ENCODE data around the gene PREB. TPM values are rescaled to one million over a fixed set of nuclear protein-coding genes. Genes with fewer than 3 reads are reported as not detected.

Gene PREB
- total RNA-seq, 1 donor from 2014 or later: 43.9 TPM

- ATAC-seq (no peak), DNase-seq (ENCODE audit: low spot score) (no peak)
Observed at GRCh38 chr2:27099334-27099955, 35.0 kb downstream of the PREB start.

GRCh38 chr2:27097341-27097740 lies 37.1 kb downstream of the PREB start:
- ATAC-seq (no peak), DNase-seq (ENCODE audit: low spot score) (no peak)

GRCh38 chr2:27096748-27097297 lies 37.6 kb downstream of the PREB start:
- ATAC-seq: no peak
- no peak for DNase-seq (ENCODE audit: low spot score)

- ATAC-seq: peak; percentile 55
- DNase-seq (ENCODE audit: low spot score): peak; percentile 91
Observed at GRCh38 chr2:27095745-27096651, 38.4 kb downstream of the PREB start.

- ATAC-seq (no peak), DNase-seq (ENCODE audit: low spot score) (no peak)
Observed at GRCh38 chr2:27095427-27095744, 39.0 kb downstream of the PREB start.

GRCh38 chr2:27094353-27094984 lies 40.0 kb downstream of the PREB start:
- no peak for ATAC-seq
- no peak for DNase-seq (ENCODE audit: low spot score)

- ATAC-seq (peak; percentile 64), DNase-seq (ENCODE audit: low spot score) (peak; percentile 93)
Observed at GRCh38 chr2:27093430-27094352, 40.7 kb downstream of the PREB start.

- ATAC-seq (peak; percentile 57), DNase-seq (ENCODE audit: low spot score) (peak; percentile 99)
Observed at GRCh38 chr2:27092696-27093429, 41.6 kb downstream of the PREB start.

- DNase-seq (ENCODE audit: low spot score) (no peak), ATAC-seq (no peak)
Observed at GRCh38 chr2:27091746-27092695, 42.4 kb downstream of the PREB start.

GRCh38 chr2:27089111-27089954 lies 45.1 kb downstream of the PREB start:
- ATAC-seq: no peak
- DNase-seq (ENCODE audit: low spot score): no peak

GRCh38 chr2:27088634-27089033 lies 45.8 kb downstream of the PREB start:
- DNase-seq (ENCODE audit: low spot score) (no peak), ATAC-seq (no peak)

- ATAC-seq: no peak
- no peak for DNase-seq (ENCODE audit: low spot score)
Observed at GRCh38 chr2:27087823-27088410, 46.5 kb downstream of the PREB start.

- DNase-seq (ENCODE audit: low spot score): peak; percentile 89
- ATAC-seq: peak; percentile 70
Observed at GRCh38 chr2:27086724-27087593, 47.5 kb downstream of the PREB start, which contains the start of gene KHK. Gene KHK, plus strand, starts transcription at chr2:27086772. Its CDS starts 488 bp downstream, at chr2:27087260.

- ATAC-seq (peak; percentile 80), DNase-seq (ENCODE audit: low spot score) (peak; percentile 98)
Observed at GRCh38 chr2:27086090-27086723, 48.2 kb downstream of the PREB start.

GRCh38 chr2:27085673-27086089 lies 48.8 kb downstream of the PREB start:
- peak; percentile 81 for DNase-seq (ENCODE audit: low spot score)
- ATAC-seq: peak; percentile 54
